K562 (cell line): ENCODE data around the gene ZNF780A. TPM values are rescaled to one million over a fixed set of nuclear protein-coding genes. Genes with fewer than 3 reads are reported as not detected.

Source experiments
- CXXC5 ChIP-seq: fragments of 250-450 bp; sonication (Bioruptor Pico); IDR thresholded peaks from 2 replicates; pipeline ENCODE4 v1.8.0; 2022; ENCODE audit warnings: inconsistent platforms, mild to moderate bottlenecking, moderate library complexity
- E2F8 ChIP-seq: fragments of 450-650 bp; IDR thresholded peaks from 2 replicates; pipeline ENCODE4 v1.7.1; 2018; ENCODE audit warnings: mild to moderate bottlenecking, low read depth; ENCODE audit not compliant: partially characterized antibody
- ELF2 ChIP-seq: fragments of 250-450 bp; sonication (Bioruptor Pico); IDR thresholded peaks from 2 replicates; pipeline ENCODE4 v1.5.0; 2021; ENCODE audit warnings: mild to moderate bottlenecking
- FOXJ2 ChIP-seq: fragments of 200-800 bp; sonication (Bioruptor generic); IDR thresholded peaks from 2 replicates; pipeline ENCODE4 v1.6.1; 2016; ENCODE audit warnings: missing genetic modification characterization, missing compliant biosample characterization
- KLF10 ChIP-seq: fragments of 250-450 bp; sonication (Bioruptor Pico); IDR thresholded peaks from 2 replicates; pipeline ENCODE4 v1.6.1; 2021; ENCODE audit warnings: matching md5 sums
- MAFK ChIP-seq: IDR thresholded peaks from 2 replicates; pipeline ENCODE4 v1.6.1; 2011; ENCODE audit warnings: low read length, improper control_type of control experiment
- NR2C1 ChIP-seq, 2 experiments: fragments of 450-650 bp; IDR thresholded peaks; 2 replicates each; pipeline ENCODE4 v1.6.1; 2017; ENCODE audit warnings: mild to moderate bottlenecking in 2 of 2, antibody characterized with exemption in 1 of 2, inconsistent platforms in 1 of 2, missing compliant biosample characterization in 1 of 2, missing genetic modification characterization in 1 of 2
- PHF8 ChIP-seq: fragments of 200-600 bp; sonication (generic); IDR thresholded peaks from 2 replicates; pipeline ENCODE4 v1.6.1; 2012; ENCODE audit warnings: mixed run types, mild to moderate bottlenecking, inconsistent platforms, low read length, moderate library complexity, borderline replicate concordance
- RBBP5 ChIP-seq: fragments of 200-600 bp; sonication (generic); IDR thresholded peaks from 2 replicates; pipeline ENCODE4 v1.6.1; 2012; ENCODE audit warnings: borderline replicate concordance, mild to moderate bottlenecking, low read length, control low read depth, inconsistent platforms; ENCODE audit not compliant: insufficient read depth, poor library complexity, severe bottlenecking
- SMARCE1 ChIP-seq: fragments of 450-650 bp; IDR thresholded peaks from 2 replicates; pipeline ENCODE4 v1.7.1; 2016; ENCODE audit warnings: mild to moderate bottlenecking
- SREBF2 ChIP-seq: sonication (generic); formaldehyde crosslinking; IDR thresholded peaks from 2 replicates; pipeline ENCODE4 v1.4.0; 2020; ENCODE audit warnings: mild to moderate bottlenecking, missing genetic modification reagents
- TOE1 ChIP-seq, 2 experiments: fragments of 450-650 bp in 1 of 2; sonication (generic) in 1 of 2; formaldehyde crosslinking in 1 of 2; IDR thresholded peaks; 2 replicates each; pipeline versions ENCODE4 v1.7.1 to v1.8.0; 2016 to 2022; ENCODE audit warnings: borderline replicate concordance in 2 of 2, mild to moderate bottlenecking in 2 of 2, antibody characterized with exemption in 1 of 2, inconsistent platforms in 1 of 2, low read depth in 1 of 2, missing genetic modification reagents in 1 of 2, moderate library complexity in 1 of 2
- ZBTB40 ChIP-seq, 2 experiments: fragments of 450-650 bp in 1 of 2; sonication (generic) in 1 of 2; formaldehyde crosslinking in 1 of 2; IDR thresholded peaks; 2 replicates each; pipeline versions ENCODE4 v1.7.1 to v1.9.0; 2016 to 2022; ENCODE audit warnings: inconsistent platforms in 1 of 2, mild to moderate bottlenecking in 1 of 2, missing genetic modification reagents in 1 of 2
- ZFP36 ChIP-seq: fragments of 150-350 bp; IDR thresholded peaks from 2 replicates; pipeline ENCODE4 v1.6.1; 2018; ENCODE audit warnings: low read length, low read depth; ENCODE audit not compliant: partially characterized antibody
- polyA plus RNA-seq, 8 experiments: library from polyadenylated mRNA; depleted of rRNA in 4 of 8; stranded (reverse) in 5 of 8; unstranded in 3 of 8; fragments of >200 nt; fragmentation: Nextera tagmentation in 2 of 8; fragmentation: Illumina TruSeq in 1 of 8; extraction: Ambion mirVana in 2 of 8; extraction: Trizol in 1 of 8; gene quantifications; 2 replicates each; pipeline versions ENCODE4 v1.2.1 to v1.2.3, GENCODE V29; 2011 to 2014; ENCODE audit warnings: inconsistent platforms in 1 of 8, missing spikeins in 1 of 8
- total RNA-seq, 7 experiments: library from RNA; depleted of rRNA in 6 of 7; stranded (reverse); fragments of >200 nt in 6 of 7; fragmentation: Illumina TruSeq in 2 of 7; extraction: Trizol in 2 of 7; gene quantifications; 2 replicates each; pipeline versions ENCODE4 v1.2.1 to v1.2.3, GENCODE V29; 2011 to 2021; ENCODE audit warnings: low replicate concordance in 1 of 7

The ZNF780A gene
- total and polyA plus RNA-seq, 9 of the 15 experiments (the other 6 are each of a cell fraction or from before 2014, with no cell fraction given) = 11.7 to 36.1 (median 25.8) TPM

GRCh38 chr19:40055832-40056504 is 34.8 kb downstream of the ZNF780A start, which contains the start of gene ZNF780B (continued):
- peak; percentile 95 for TF ChIP-seq ZBTB40 (IDR thresholded peaks at IDR 0.05)
- TF ChIP-seq ZBTB40 (CRISPR knock-in tag; IDR thresholded peaks at IDR 0.05) = no peak
- TF ChIP-seq SMARCE1 = no peak
- no peak for TF ChIP-seq SREBF2
- TF ChIP-seq E2F8 = peak; percentile 69
- TF ChIP-seq ELF2 = no peak
- no peak; the same call in 1 of the 2 replicates for TF ChIP-seq FOXJ2 (tag)
- TF ChIP-seq MAFK = 0 out of 2 replicates have a peak, but pooled peaks have one; percentile 17
- no peak for TF ChIP-seq KLF10 (CRISPR knock-in tag)
- peak; percentile 78 for TF ChIP-seq CXXC5 (CRISPR knock-in tag)
- TF ChIP-seq TOE1 (IDR thresholded peaks at IDR 0.05; ENCODE audit: borderline replicate concordance) = 0 out of 2 replicates have a peak, but pooled peaks have one; percentile 16
- no peak for TF ChIP-seq TOE1 (CRISPR knock-in tag; IDR thresholded peaks at IDR 0.05; ENCODE audit: borderline replicate concordance, low read depth)
- TF ChIP-seq ZFP36 = no peak
- peak; percentile 74; the same call in 1 of the 2 replicates for TF ChIP-seq PHF8
- peak; percentile 84 for TF ChIP-seq RBBP5
- peak; percentile 92 for TF ChIP-seq NR2C1 (IDR thresholded peaks at IDR 0.05)
- TF ChIP-seq NR2C1 (tag; IDR thresholded peaks at IDR 0.05) = peak; percentile 96
